ENCODE results near the gene LST1.

- no peak for TF ChIP-seq PATZ1 (CRISPR knock-in tag; IDR thresholded peaks at IDR 0.05; ENCODE audit: borderline replicate concordance)
- TF ChIP-seq, protein P1, sequence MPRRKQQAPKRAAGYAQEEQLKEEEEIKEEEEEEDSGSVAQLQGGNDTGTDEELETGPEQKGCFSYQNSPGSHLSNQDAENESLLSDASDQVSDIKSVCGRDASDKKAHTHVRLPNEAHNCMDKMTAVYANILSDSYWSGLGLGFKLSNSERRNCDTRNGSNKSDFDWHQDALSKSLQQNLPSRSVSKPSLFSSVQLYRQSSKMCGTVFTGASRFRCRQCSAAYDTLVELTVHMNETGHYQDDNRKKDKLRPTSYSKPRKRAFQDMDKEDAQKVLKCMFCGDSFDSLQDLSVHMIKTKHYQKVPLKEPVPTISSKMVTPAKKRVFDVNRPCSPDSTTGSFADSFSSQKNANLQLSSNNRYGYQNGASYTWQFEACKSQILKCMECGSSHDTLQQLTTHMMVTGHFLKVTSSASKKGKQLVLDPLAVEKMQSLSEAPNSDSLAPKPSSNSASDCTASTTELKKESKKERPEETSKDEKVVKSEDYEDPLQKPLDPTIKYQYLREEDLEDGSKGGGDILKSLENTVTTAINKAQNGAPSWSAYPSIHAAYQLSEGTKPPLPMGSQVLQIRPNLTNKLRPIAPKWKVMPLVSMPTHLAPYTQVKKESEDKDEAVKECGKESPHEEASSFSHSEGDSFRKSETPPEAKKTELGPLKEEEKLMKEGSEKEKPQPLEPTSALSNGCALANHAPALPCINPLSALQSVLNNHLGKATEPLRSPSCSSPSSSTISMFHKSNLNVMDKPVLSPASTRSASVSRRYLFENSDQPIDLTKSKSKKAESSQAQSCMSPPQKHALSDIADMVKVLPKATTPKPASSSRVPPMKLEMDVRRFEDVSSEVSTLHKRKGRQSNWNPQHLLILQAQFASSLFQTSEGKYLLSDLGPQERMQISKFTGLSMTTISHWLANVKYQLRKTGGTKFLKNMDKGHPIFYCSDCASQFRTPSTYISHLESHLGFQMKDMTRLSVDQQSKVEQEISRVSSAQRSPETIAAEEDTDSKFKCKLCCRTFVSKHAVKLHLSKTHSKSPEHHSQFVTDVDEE (CRISPR knock-in tag; IDR thresholded peaks at IDR 0.05): no peak
- TF ChIP-seq TCF4 (CRISPR knock-in tag; IDR thresholded peaks at IDR 0.05; ENCODE audit: borderline replicate concordance): no peak
- no peak for TF ChIP-seq OSR1 (CRISPR knock-in tag; IDR thresholded peaks at IDR 0.05)
- no peak for TF ChIP-seq TOX (CRISPR knock-in tag; IDR thresholded peaks at IDR 0.05; ENCODE audit: borderline replicate concordance)
- no peak for TF ChIP-seq RARB (CRISPR knock-in tag; IDR thresholded peaks at IDR 0.05)
- no peak for TF ChIP-seq ZFP30 (CRISPR knock-in tag; IDR thresholded peaks at IDR 0.05)
- no peak for TF ChIP-seq CREB5 (CRISPR knock-in tag; IDR thresholded peaks at IDR 0.05; ENCODE audit: low read depth)
- TF ChIP-seq ZC3H10 (CRISPR knock-in tag; IDR thresholded peaks at IDR 0.05): no peak
- TF ChIP-seq, protein P2, sequence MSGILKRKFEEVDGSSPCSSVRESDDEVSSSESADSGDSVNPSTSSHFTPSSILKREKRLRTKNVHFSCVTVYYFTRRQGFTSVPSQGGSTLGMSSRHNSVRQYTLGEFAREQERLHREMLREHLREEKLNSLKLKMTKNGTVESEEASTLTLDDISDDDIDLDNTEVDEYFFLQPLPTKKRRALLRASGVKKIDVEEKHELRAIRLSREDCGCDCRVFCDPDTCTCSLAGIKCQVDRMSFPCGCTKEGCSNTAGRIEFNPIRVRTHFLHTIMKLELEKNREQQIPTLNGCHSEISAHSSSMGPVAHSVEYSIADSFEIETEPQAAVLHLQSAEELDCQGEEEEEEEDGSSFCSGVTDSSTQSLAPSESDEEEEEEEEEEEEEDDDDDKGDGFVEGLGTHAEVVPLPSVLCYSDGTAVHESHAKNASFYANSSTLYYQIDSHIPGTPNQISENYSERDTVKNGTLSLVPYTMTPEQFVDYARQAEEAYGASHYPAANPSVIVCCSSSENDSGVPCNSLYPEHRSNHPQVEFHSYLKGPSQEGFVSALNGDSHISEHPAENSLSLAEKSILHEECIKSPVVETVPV (CRISPR knock-in tag; IDR thresholded peaks at IDR 0.05): no peak
- TF ChIP-seq ZNF8 (CRISPR knock-in tag; IDR thresholded peaks at IDR 0.05): no peak
- no peak for TF ChIP-seq SNAI2 (CRISPR knock-in tag; IDR thresholded peaks at IDR 0.05)
- no peak for TF ChIP-seq ZNF70 (CRISPR knock-in tag; IDR thresholded peaks at IDR 0.05)
- TF ChIP-seq, protein P3, sequence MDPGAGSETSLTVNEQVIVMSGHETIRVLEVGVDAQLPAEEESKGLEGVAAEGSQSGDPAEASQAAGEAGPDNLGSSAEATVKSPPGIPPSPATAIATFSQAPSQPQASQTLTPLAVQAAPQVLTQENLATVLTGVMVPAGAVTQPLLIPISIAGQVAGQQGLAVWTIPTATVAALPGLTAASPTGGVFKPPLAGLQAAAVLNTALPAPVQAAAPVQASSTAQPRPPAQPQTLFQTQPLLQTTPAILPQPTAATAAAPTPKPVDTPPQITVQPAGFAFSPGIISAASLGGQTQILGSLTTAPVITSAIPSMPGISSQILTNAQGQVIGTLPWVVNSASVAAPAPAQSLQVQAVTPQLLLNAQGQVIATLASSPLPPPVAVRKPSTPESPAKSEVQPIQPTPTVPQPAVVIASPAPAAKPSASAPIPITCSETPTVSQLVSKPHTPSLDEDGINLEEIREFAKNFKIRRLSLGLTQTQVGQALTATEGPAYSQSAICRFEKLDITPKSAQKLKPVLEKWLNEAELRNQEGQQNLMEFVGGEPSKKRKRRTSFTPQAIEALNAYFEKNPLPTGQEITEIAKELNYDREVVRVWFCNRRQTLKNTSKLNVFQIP (CRISPR knock-in tag; IDR thresholded peaks at IDR 0.05; ENCODE audit: borderline replicate concordance, low read depth): no peak
Measured at GRCh38 chr6:31568537-31568961, 17.5 kb upstream of the LST1 start.

Data from SK-N-SH treated with all-trans-retinoic acid at 6 μM for 48 hours (cell line).